Small intestine (tissue), 7 donors: ENCODE results near the gene GJB6. TPM values are rescaled to one million over a fixed set of nuclear protein-coding genes. Genes with fewer than 3 reads are reported as not detected.

ENCODE experiments used
- DNase-seq, 2 donors: peaks; one replicate each; pipeline versions ENCODE4 v3.0.0 to v3.0.0-alpha.2; 2013
- FAIRE-seq: peaks from 2 replicates; lab custom pipeline; 2012; peaks lifted over from hg19 to GRCh38; lab: Jason Lieb, UNC
- H3K27ac ChIP-seq, 3 donors: one replicate each; pipeline ENCODE4 v1.5.1; 2013; ENCODE audit warnings: low read length in 2 of 3, mild to moderate bottlenecking in 2 of 3, control low read depth in 1 of 3, inconsistent platforms in 1 of 3, low read depth in 1 of 3, moderate library complexity in 1 of 3
- H3K27me3 ChIP-seq, 3 donors: one replicate each; pipeline ENCODE4 v1.6.1; 2013; ENCODE audit warnings: low read length in 3 of 3, inconsistent platforms in 1 of 3; ENCODE audit not compliant: control insufficient read depth in 3 of 3, insufficient read depth in 3 of 3
- H3K36me3 ChIP-seq, 3 donors: one replicate each; pipeline ENCODE4 v1.6.1; 2013; ENCODE audit warnings: low read length in 3 of 3, inconsistent platforms in 1 of 3, low read depth in 1 of 3, mild to moderate bottlenecking in 1 of 3, moderate library complexity in 1 of 3; ENCODE audit not compliant: control insufficient read depth in 3 of 3, insufficient read depth in 2 of 3
- H3K4me1 ChIP-seq, 3 donors: one replicate each; pipeline ENCODE4 v1.6.1; 2013; ENCODE audit warnings: low read length in 2 of 3, inconsistent platforms in 1 of 3, low read depth in 1 of 3, mild to moderate bottlenecking in 1 of 3, moderate library complexity in 1 of 3; ENCODE audit not compliant: control insufficient read depth in 3 of 3, insufficient read depth in 2 of 3
- H3K4me3 ChIP-seq, 3 donors: one replicate each; pipeline ENCODE4 v1.5.1; 2013; ENCODE audit warnings: low read length in 3 of 3, control low read depth in 1 of 3, inconsistent platforms in 1 of 3, low read depth in 1 of 3, mild to moderate bottlenecking in 1 of 3, moderate library complexity in 1 of 3
- H3K9me3 ChIP-seq, 2 donors: one replicate each; pipeline ENCODE4 v1.6.1; 2013; ENCODE audit warnings: low read depth in 1 of 2, low read length in 1 of 2; ENCODE audit not compliant: control insufficient read depth in 2 of 2, insufficient read depth in 1 of 2
- WGBS, 3 donors: extraction: QIAGEN DNeasy Blood & Tissue Kit; methylation state at CpG; one replicate each; pipeline ENCODE4 v1.1.7; 2013; 5-methylcytosine and 5-hydroxymethylcytosine counted together
- polyA plus RNA-seq, 4 donors: library from polyadenylated mRNA; stranded (reverse) in 3 of 4; unstranded in 1 of 4; fragments of 200-250 nt in 3 of 4; fragments of 120-200 nt in 1 of 4; gene quantifications; one replicate each; pipeline versions ENCODE4 v1.2.1 to v1.2.3, GENCODE V29; 2013
- donor health status: healthy with polysubstance abuse.
- donor health status: control.
- donor health status: control.
- donor health status: Bipolar disorder and iron deficiency.
- donor health status: healthy.

Gene GJB6
- polyA plus RNA-seq, 4 donors = 0.12 to 0.27 TPM; not detected in 2

DNA sequence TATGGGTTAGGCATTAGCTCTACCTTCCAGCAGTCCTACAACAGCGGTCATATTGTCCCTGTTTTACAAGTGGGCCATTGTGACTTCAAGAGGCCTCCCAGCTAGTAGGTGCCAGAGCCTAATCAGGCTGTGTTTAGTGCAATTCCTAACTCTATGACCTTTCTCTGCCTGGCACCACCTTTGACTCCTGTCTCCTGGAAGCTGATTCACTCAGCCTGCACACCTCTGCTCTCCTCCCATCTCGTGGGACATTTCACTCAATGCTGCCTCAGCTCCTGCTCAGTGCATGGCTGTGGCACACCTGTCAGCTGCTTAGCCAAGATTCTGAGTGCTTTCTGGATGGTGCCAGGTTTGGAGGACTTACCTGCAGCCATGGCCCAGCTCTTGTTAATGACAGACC is 9.5 kb upstream of the GJB6 start:
- DNase-seq (peak; percentile 8 to 58), FAIRE-seq (no peak)
- WGBS, 3 donors = 30 to 60% (median 45%) methylated on average over 2 of the region's 2 CpGs
- Histone ChIP-seq H3K9me3 (no peaks in the 10 kb centered on the region), H3K4me1 (peaks cover 0 to 5% (median 4%) of the 10 kb centered on the region in 3 donors), H3K27me3 (peaks cover 0 to 2% (median 0%) of the 10 kb centered on the region in 3 donors), H3K4me3 (no peak overlapping the region), H3K27ac (no peak overlapping the region), H3K36me3 (no peaks in the 10 kb centered on the region)

DNA sequence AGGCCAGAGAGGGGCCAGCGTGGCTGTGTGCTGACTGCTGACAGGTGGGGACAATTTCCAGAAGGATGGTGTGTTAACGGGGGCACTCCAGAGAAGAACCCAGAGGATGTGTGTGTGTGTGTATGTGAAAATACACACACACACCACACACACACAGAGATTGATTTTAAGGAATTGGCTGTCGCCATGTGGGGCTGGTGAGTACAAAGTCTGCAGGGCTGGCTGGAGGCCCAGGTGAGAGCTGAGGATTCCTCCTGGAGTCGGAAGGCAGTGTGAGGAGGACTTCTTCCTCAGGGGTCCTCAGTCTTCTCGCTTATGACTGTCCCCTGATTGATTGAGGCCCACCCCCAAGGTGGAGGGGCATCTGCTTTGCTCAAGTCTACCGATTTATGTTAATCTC is 7.6 kb upstream of the GJB6 start:
- Histone ChIP-seq H3K9me3 (no peaks in the 10 kb centered on the region), H3K27me3 (peaks cover 0 to 2% (median 0%) of the 10 kb centered on the region in 3 donors), H3K4me1 (peaks cover 0 to 5% (median 4%) of the 10 kb centered on the region in 3 donors), H3K4me3 (no peak overlapping the region), H3K27ac (no peak overlapping the region), H3K36me3 (no peaks in the 10 kb centered on the region)
- FAIRE-seq (no peak), DNase-seq (peak; percentile 47 to 52)
- WGBS, 3 donors = 24 to 61% (median 49%) methylated on average over 6 of the region's 6 CpGs

DNA sequence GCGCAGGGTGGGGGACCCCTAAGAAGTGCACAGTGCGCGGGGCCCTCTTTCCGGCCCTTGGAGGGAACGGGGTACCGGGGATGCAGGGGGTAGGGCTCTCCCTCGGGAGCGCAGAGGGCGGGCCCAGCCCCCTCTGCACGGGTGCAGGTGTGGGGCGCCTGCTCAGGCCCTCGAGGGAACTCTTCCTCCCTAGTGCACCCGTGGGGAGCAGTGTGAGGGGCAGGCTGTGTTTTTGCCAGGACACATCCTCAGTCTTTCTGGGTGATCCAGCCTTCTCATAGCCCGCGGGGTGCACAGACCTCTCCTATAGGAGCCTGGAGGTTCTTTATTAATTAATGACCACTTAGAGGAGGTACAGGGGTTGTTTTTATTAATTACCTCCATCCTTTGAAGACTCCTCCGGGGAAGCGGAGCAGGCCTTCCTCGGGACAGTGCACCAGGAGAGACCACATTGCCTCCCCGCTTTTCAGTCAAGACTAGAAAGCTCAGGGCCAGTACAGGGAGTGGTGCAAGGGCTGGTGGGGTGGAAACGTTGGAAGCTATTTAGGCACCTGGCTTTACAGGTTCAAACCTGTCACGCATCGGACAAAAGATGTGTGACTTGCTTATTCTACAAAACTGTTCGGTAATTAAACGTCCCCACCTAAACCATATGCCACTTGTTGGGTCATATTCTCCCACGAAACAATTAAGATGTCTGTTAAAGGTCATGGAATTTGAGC is 598 bp upstream of the GJB6 start:
- Histone ChIP-seq H3K9me3 (no peaks in the 10 kb centered on the region), H3K4me1 (no peaks in the 10 kb centered on the region), H3K36me3 (no peaks in the 10 kb centered on the region), H3K27me3 (peaks cover 0 to 42% (median 23%) of the 10 kb centered on the region in 3 donors), H3K4me3 (peak overlapping the region in 1 of 3 donors; percentile 52), H3K27ac (no peak overlapping the region)
- DNase-seq (no peak), FAIRE-seq (no peak)
- 36 to 42% (median 40%) methylated on average over 24 to 25 of the region's 25 CpGs for WGBS, 3 donors

DNA sequence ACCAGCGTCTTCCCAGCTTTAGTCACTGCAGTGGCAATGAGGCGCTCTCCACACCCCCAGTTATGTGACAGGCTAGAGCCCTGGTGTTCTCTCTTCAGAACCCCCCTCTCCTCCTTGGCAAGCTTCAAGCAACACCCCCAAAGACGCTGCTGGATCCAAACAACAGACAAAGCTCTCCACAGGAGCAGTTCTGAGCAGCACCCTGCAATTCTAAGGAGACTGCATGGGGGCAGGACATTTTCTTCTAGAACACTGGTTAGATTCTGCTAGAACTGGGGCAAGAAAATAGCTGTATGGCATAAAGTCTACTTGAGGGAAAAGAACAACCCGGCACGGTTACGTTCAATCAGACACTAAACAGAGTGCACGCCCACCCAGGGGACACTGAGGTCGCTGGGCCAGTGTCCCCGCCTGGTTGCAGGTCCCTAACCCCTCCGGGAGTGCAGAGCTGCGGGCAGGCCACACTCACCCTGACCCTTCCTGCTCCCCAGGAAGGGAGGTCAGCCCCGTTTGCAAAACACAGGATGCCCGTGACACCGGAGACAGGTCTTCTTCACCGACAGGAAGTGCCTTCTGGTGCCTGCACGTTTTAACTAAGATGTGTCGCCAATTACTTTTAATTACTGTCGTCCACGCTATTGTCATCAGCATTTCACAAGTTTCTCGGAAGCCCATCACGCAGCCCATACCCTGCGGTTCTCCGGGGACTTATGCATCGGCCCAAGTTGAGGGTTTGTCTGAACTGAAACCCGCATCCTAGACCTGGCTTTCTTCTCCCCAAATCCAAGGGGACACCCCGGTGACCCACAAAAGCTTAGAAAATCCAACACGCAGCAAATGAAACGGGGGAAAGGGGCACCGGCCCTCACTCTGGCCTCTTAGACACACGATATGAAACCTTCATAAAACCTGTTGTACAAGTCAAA is 943 bp downstream of the GJB6 start:
- Histone ChIP-seq H3K27me3 (peaks cover 0 to 44% (median 23%) of the 10 kb centered on the region in 3 donors), H3K36me3 (no peaks in the 10 kb centered on the region), H3K9me3 (no peaks in the 10 kb centered on the region), H3K27ac (no peak overlapping the region), H3K4me3 (peak overlapping the region in 2 of 3 donors; percentile 10 to 52), H3K4me1 (no peaks in the 10 kb centered on the region)
- WGBS, 3 donors = 20 to 31% (median 21%) methylated on average over 30 of the region's 30 CpGs
- peak in 1 of 2 donors; percentile 12 for DNase-seq
- no peak for FAIRE-seq

GRCh38 chr13:20227730-20228129 is 4.4 kb downstream of the GJB6 start:
- 65 to 66% (median 65%) methylated on average over 6 of the region's 6 CpGs for WGBS, 3 donors
- DNase-seq (no peak), FAIRE-seq (no peak)
- H3K4me3 ChIP-seq = no peak overlapping the region
- peaks cover 0 to 37% (median 19%) of the 10 kb centered on the region in 3 donors for H3K27me3 ChIP-seq
- H3K9me3 ChIP-seq = no peaks in the 10 kb centered on the region
- H3K4me1 ChIP-seq = no peaks in the 10 kb centered on the region
- H3K27ac ChIP-seq = no peak overlapping the region
- no peaks in the 10 kb centered on the region for H3K36me3 ChIP-seq

GRCh38 chr13:20227288-20227687 is 4.8 kb downstream of the GJB6 start:
- DNase-seq (no peak), FAIRE-seq (no peak)
- Histone ChIP-seq H3K27ac (no peak overlapping the region), H3K27me3 (peaks cover 0 to 34% (median 17%) of the 10 kb centered on the region in 3 donors), H3K36me3 (no peaks in the 10 kb centered on the region), H3K9me3 (no peaks in the 10 kb centered on the region), H3K4me3 (no peak overlapping the region), H3K4me1 (no peaks in the 10 kb centered on the region)
- WGBS, 3 donors = 83 to 90% (median 87%) methylated on average over 8 of the region's 8 CpGs

GRCh38 chr13:20222553-20222952 is 9.6 kb downstream of the GJB6 start:
- no peak overlapping the region for H3K27ac ChIP-seq
- no peaks in the 10 kb centered on the region for H3K9me3 ChIP-seq
- H3K36me3 ChIP-seq = no peaks in the 10 kb centered on the region
- H3K4me1 ChIP-seq = no peaks in the 10 kb centered on the region
- no peak for FAIRE-seq
- peaks cover 0 to 8% (median 2%) of the 10 kb centered on the region in 3 donors for H3K27me3 ChIP-seq
- H3K4me3 ChIP-seq = no peak overlapping the region
- 66 to 76% (median 69%) methylated on average over 5 of the region's 5 CpGs for WGBS, 3 donors
- DNase-seq = no peak

GRCh38 chr13:20221772-20222171 is 10.3 kb downstream of the GJB6 start:
- 72 to 80% (median 79%) methylated on average over 6 of the region's 6 CpGs for WGBS, 3 donors
- no peaks in the 10 kb centered on the region for H3K9me3 ChIP-seq
- peaks cover 0 to 8% (median under 1%) of the 10 kb centered on the region in 3 donors for H3K27me3 ChIP-seq
- FAIRE-seq = no peak
- H3K36me3 ChIP-seq = no peaks in the 10 kb centered on the region
- H3K4me3 ChIP-seq = no peak overlapping the region
- H3K27ac ChIP-seq = no peak overlapping the region
- DNase-seq = no peak
- H3K4me1 ChIP-seq = no peaks in the 10 kb centered on the region
